HG02973 (cell line): Measurements from ENCODE around the gene ZNF862.

Experiments used
- ATAC-seq: cut with Tn5 transposase; IDR thresholded peaks from one replicate; pipeline ENCODE4 v1.9.1; 2021; ENCODE audit warnings: moderate library complexity; ENCODE audit not compliant: unreplicated experiment

ZNF862 gene

DNA sequence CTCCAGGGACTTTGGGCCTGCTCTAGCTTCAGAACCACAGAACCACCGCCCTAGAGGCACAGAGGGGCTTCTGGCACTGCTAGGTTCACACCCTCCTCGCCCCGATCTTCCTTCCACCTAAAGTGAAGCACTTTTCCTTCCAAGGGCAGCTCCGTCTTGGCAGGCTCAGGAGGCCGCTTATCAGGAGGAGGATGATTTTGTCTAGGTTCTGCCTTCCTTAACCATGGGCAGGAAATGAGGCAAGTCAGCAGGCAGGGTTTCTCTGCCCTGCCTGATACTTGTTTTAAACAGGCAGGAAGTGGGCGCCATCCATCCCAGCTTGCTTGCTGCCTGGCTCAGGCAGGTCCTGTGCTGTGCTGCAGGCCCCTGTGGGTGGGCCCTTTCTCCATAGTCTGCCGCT lies 27.3 kb downstream of the ZNF862 start:
- ATAC-seq = no peak

GRCh38 chr7:149866139-149866778 lies 28.1 kb downstream of the ZNF862 start:
- no peak for ATAC-seq

GRCh38 chr7:149866779-149867447 lies 28.7 kb downstream of the ZNF862 start:
- no peak for ATAC-seq

DNA sequence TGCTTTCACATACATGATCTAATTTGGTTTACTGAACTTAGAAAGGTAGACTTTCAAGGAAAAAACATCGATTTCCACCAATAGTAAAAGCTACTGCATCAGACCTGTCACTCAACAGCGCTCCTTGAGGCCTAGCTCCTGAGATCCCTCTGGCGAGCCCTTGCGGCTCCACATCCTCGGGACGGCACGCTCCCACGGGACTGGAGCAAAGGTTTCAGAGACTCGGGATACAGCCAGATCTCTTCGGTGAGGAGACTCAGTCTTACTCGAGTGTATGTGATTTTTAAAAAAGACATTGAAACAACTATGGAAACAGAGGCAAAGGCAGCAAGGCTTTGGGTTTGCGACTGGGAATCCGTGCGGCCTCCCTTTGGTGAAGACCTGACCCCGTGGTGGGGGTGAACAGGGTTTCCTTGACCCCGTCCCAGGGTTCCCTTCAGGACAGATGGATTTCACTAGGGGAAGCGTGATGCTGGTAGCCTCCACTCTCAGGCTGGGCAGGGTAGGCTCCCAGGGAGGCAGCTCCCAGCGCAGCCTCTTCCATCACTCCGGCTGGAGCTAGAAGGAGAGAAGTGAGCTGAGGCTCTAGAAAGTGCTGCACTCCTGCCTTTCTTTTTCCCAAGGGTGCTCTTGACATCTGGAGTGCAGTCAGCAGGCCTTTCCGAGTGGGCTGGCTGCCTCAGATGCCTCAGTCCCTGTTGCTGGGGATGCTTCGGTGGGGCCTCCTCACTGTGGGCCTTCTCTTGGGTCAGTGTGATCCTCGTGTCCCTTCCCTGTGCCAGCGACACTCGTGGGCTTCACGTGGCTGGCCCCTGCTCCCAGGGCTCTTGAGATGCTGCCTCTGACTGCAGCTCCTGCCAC lies 29.8 kb downstream of the ZNF862 start:
- no peak for ATAC-seq

DNA sequence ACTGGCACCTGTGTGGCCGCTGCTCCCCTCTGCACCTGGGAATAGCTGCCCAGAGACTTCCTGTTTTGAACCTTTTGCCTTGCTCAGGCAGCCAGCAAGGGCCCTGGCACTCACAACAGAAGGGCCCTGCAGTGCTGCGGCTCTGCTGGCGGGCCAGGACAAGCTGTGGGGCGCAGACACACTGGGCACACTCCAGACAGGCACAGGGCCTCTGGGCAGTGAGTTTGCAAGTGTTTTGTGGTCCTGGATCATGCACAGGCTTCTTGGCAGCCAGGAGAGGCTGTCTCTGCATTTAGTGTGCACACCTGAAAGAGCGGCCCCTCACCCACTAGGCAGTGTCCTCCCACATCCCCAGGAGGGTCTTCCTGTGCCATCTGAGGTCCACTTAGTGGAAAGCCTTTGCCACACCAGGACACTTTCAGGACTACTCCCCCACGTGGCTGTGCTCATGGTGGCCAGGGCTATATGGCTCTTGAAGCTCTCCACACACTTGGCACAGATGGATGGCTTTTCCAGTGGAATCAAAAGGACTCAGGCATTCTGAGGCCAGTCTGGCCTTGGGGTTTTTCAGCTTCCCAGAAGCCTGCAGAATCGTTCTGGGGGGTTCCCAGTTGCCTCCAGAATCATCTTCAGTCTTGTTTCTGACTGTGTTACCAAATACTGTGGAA lies 30.6 kb downstream of the ZNF862 start:
- no peak for ATAC-seq

DNA sequence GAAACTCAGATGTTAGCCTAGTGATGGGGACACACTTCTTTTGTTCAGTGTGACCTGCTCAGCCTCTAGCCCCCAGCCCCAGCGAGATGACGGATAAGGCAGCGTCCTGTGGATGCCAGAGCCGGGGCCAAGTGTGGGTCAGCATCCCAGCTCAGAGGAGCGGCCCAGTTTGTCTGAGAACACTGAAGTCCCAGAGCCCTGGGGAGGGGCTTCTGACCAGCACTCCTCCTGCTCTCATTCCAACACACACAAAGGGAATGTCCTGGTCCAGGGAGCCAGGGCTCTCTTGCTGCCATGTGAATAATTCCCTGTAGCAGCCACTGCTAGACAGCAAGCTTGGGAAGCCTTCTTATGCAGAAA lies 31.1 kb downstream of the ZNF862 start:
- no peak for ATAC-seq

DNA sequence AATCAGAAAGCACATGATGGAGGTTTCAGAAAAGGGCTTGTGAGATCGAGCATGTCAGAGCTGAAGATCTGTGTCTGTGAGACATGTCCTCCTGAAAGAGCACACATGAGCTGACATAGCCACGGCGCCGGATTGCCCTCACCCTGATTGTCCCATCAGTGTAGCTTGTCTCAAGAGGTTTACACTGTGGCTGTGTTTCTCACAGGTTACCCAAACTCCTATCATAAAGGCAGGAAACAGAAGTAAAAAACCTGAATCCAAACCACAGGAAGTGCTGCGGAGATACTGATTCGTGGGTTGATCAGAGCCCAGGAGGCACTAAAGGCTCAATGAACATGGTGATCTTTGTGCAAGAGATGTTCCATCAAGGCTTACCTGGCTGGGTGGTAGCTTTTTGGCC lies 31.7 kb downstream of the ZNF862 start:
- ATAC-seq = no peak

DNA sequence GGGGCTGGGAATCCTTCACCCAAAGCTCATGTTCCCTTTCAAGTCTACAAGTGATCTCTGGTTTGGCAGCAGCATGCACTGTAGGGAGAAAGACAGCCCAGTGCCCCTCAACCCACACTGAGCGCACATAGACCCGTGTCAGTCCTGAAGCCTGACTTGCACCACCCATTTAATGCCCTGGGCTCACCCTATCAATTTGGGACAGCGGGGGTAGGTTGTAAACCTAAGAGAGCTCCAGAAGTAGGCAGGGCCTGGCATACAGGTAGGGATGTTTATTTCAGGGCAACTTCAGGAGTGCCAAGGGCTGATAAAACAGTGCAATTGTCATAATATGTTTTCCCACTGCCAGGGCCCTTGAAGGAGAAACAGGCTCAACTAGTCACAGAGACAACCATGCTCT lies 32.1 kb downstream of the ZNF862 start:
- no peak for ATAC-seq

DNA sequence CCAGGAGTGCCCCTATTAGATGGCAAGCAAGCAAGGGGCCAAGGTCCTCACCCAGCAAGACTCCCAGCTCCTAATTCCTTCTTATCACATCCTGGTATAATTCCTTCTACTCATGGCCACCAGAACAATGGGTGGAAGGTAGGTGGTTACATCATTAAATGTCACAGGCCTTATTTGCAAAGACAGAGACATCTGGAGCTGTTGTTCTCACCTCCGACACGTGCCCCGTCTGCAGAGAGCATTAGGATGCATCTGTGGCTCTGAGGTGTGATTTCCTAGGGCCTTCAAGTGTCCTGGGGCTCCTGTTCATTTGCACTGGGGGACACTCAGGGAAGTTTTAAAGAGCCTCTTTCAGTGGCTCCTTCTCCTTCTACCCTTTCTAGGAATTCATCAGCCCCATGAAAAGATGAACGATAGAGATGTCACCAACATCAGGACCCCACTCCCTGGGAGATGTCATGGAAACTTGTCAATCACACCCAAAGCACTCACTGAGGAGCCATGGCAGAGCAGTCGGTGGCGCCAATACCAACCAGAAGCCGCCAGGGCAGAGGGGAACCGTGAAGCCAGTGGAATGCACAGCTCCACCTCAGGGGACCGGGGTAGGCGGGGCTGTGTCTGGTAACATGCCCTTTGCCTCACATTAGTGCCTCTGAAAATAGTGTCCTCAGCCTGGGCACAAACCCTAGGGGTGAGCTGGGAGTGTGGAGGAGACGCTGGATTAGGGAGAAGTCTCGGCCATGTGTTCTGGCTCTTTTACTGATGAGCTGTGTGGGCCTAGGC lies 32.7 kb downstream of the ZNF862 start:
- ATAC-seq = no peak

DNA sequence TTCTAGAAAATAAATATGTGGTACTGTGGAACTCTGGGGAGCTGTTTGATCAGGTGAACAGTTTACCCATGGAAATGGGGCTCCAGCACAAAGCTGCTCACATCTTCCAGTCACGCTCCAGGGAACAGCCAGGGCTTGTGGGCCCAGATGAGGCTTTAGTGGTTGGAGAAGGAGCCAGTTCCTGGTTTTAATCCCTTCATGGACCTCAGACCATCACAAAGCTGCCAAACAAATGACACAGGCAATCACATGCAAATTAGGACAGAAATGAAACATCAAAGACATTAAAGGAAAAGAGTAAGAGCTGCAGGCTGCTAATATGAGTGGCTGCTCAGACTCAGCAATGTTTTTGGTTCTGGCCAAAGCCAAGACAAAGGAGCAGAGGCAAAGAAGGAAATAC lies 33.4 kb downstream of the ZNF862 start:
- ATAC-seq = no peak

DNA sequence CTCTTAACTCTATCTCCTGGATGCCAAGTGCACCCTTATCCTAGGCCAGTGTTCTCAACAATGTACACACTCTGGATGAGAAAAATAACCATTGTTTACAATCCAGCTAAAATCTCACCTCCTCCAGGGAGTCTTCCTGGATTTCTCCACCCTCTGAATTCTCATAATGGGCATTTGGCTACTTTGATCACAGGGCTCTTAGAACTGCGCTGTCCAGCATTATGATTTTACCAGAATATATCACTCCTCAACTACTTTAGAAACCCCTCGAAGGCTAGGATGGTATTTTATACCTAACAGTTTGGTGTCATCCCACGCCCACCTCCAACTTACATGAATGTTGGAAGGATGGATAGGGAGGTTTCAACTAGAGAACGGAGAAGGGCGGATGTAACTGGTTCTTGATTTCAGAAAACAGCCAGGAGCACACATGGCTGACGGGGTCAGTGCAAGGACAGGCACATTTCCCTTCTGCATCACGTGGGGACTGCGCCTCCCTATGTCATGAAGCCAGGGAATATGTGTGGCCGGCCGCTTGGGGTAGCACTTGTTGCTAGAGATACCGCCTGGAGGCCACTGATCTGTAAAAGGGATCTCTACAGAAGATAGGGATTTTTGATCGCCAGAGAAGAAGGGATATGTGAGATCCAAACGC lies 34.4 kb downstream of the ZNF862 start:
- no peak for ATAC-seq

DNA sequence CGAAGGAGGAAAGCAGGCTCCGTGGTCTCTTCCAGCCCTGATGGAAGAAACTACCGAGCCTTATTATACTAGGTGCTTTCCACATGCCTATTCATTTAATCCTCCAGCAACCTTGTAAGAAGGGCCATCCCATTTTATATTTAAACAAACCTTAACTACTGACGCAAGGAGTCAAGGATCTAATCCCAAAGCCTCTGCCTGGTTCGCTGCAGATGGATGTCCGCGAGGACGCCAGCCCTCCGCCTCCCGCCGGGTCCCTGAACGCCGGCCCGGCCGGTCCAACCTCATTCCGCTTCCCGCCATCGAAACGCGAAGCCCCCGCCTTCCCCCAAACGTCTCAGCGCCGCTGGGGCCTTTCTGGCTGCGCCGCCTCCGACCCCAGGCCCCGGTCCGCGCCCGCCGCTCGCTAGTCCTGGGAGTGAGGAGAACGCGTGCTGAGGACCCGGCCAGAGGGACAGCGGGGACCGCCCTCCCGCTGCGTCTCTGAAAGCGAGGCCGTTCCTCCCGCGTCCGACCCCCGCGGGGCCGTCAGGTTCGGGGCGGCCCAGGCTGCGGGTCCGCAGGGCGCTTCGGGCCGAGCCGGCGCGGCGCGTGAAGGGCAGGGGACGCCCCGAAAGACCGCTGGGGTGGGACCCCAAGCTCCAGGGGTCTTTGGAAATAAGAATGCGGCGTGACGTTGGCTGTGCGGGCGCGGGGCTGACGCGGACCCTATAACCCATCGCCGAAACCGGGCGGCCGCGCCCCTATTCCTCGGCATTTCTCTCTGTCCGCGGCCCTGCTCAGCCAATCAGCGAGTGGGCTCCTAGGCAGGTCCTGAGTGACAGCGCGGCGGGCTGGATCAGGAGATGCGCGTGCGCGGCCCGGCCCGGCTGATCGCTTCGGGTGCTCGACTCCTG lies 35.1 kb downstream of the ZNF862 start, which contains the start of gene ATP6V0E2:
Gene ATP6V0E2 (plus strand): TSS at position 896 of the 896 bp plus-strand sequence. CDS start 97 bp downstream, outside the sequence.
- ATAC-seq = peak; percentile 88

- peak; percentile 22 for ATAC-seq
Observed at GRCh38 chr7:149873970-149874643, 35.9 kb downstream of the ZNF862 start.

- ATAC-seq = no peak
Observed at GRCh38 chr7:149874644-149875028, 36.5 kb downstream of the ZNF862 start.

DNA sequence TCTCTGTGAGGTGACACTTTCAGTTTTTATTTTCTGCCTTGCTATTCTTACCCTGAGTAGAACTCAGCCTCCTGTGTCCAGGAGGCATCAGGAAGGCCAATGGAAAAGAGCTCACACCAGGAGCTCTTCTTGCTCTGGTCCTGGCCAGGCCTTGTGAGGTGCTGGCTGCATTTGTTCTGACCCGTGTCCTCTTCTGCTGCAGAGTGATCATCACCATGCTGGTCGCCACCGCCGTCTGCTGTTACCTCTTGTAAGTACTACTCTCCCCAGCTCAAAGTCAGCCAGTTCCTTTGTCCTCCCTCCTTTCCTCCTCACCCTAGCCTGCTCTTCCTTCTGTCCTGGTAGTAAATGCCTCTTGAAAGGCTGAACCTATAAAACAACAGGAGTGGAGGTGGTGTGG lies 37.2 kb downstream of the ZNF862 start:
- ATAC-seq = no peak

GRCh38 chr7:149877890-149878522 lies 39.8 kb downstream of the ZNF862 start:
- no peak for ATAC-seq

DNA sequence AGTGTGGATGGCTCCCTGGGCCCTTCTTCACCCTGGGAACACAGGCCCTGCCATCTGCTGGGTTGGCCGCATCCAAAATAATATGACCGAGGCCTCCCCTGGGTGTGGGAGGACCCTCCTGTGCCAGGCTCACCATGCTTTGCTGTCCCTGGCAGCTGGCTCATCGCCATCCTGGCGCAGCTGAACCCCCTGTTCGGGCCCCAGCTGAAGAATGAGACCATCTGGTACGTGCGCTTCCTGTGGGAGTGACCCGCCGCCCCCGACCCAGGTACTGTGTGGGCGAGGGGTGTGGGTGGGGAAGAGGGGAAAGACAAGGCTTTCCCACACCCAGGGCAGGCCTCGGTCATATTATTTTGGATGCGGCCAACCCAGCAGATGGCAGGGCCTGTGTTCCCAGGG lies 40.3 kb downstream of the ZNF862 start:
- ATAC-seq = no peak

GRCh38 chr7:149879271-149879743 lies 41.1 kb downstream of the ZNF862 start:
- ATAC-seq = no peak
